Endothelial cell of umbilical vein (primary cell): ENCODE results near the gene TRNP1. TPM values are rescaled to one million over a fixed set of nuclear protein-coding genes. Genes with fewer than 3 reads are reported as not detected.

Source experiments
- BruUV-seq: library from RNA; stranded (reverse); fragments of 400-500 nt; replicated peaks from 2 replicates; lab custom pipeline; 2021; lab: Mats Ljungman, UMichigan
- CTCF ChIA-PET: fragments of 300-600, 350-600 bp; sonication (Branson Sonifier 250); formaldehyde crosslinking; loops from one replicate; lab custom pipeline; 2021; ENCODE audit warnings: antibody characterized with exemption, inconsistent platforms; lab: Charles Lee
- POLR2A ChIA-PET: fragments of 300-600, 350-600 bp; sonication (Branson Sonifier 250); formaldehyde crosslinking; loops from one replicate; lab custom pipeline; 2021; ENCODE audit warnings: antibody characterized with exemption, inconsistent platforms; lab: Charles Lee
- DNase-seq: peaks from one replicate; pipeline ENCODE4 v3.0.0-alpha.2; 2011; ENCODE audit warnings: low read depth, low spot score
- FAIRE-seq: peaks from 2 replicates; lab custom pipeline; 2011; peaks lifted over from hg19 to GRCh38; lab: Jason Lieb, UNC
- H2AFZ ChIP-seq: 2 replicates; pipeline ENCODE4 v1.6.0; 2012; ENCODE audit warnings: low read depth, low read length, control low read depth, inconsistent platforms
- H3K27ac ChIP-seq: 2 replicates; pipeline ENCODE4 v1.5.1; 2011; ENCODE audit warnings: low read depth, mild to moderate bottlenecking, control low read depth, low read length, moderate library complexity; ENCODE audit not compliant: insufficient read depth
- H3K27me3 ChIP-seq, 2 experiments: 2 replicates each; pipeline versions ENCODE4 v1.6.0 to v1.6.1; 2011; ENCODE audit warnings: low read length in 2 of 2, mixed read lengths in 1 of 2; ENCODE audit not compliant: control insufficient read depth in 2 of 2, insufficient read depth in 2 of 2
- H3K36me3 ChIP-seq, 2 experiments: 2 replicates in 1 of 2; 3 replicates in 1 of 2; pipeline ENCODE4 v1.5.1; 2011; ENCODE audit warnings: low read length in 2 of 2, mild to moderate bottlenecking in 1 of 2, moderate library complexity in 1 of 2; ENCODE audit not compliant: control insufficient read depth in 2 of 2, insufficient read depth in 2 of 2; ENCODE audit errors: extremely low read depth in 1 of 2
- H3K4me1 ChIP-seq: 3 replicates; pipeline ENCODE4 v1.5.1; 2011; ENCODE audit warnings: mild to moderate bottlenecking, low read length; ENCODE audit not compliant: control insufficient read depth, insufficient read depth; ENCODE audit errors: extremely low read depth
- H3K4me2 ChIP-seq: 2 replicates; pipeline ENCODE4 v1.6.1; 2011; ENCODE audit warnings: low read length, control low read depth, mixed read lengths; ENCODE audit not compliant: insufficient read depth
- H3K4me3 ChIP-seq, 3 experiments: fragments of 200-600 bp in 1 of 3; sonication (generic), shearing (Covaris generic) in 1 of 3; replicated peaks in 1 of 3; 2 replicates each; pipeline ENCODE4 v1.5.1; 2011 to 2016; ENCODE audit warnings: control low read depth in 3 of 3, low read length in 3 of 3, mild to moderate bottlenecking in 2 of 3, inconsistent platforms in 1 of 3, low read depth in 1 of 3, moderate library complexity in 1 of 3; ENCODE audit not compliant: insufficient read depth in 1 of 3
- H3K79me2 ChIP-seq: 2 replicates; pipeline ENCODE4 v1.6.0; 2012; ENCODE audit warnings: low read length, inconsistent platforms; ENCODE audit not compliant: control insufficient read depth, insufficient read depth
- H3K9ac ChIP-seq: replicated peaks from 2 replicates; pipeline ENCODE3; 2011; ENCODE audit warnings: low read length, control low read depth; ENCODE audit not compliant: insufficient read depth; ENCODE audit errors: extremely low read depth
- H3K9me1 ChIP-seq: replicated peaks from 3 replicates; pipeline ENCODE4 v1.6.0; 2011; ENCODE audit warnings: mild to moderate bottlenecking, low read length; ENCODE audit not compliant: control insufficient read depth, insufficient read depth; ENCODE audit errors: extremely low read depth
- H3K9me3 ChIP-seq: replicated peaks from 2 replicates; pipeline ENCODE4 v1.5.1; 2012; ENCODE audit warnings: low read length, inconsistent platforms; ENCODE audit not compliant: control insufficient read depth, insufficient read depth
- H4K20me1 ChIP-seq: replicated peaks from 2 replicates; pipeline ENCODE3; 2011; ENCODE audit warnings: mild to moderate bottlenecking, low read length; ENCODE audit not compliant: control insufficient read depth, insufficient read depth; ENCODE audit errors: extremely low read depth
- EZH2 ChIP-seq: IDR thresholded peaks from 2 replicates; pipeline ENCODE4 v1.6.1; 2012; ENCODE audit warnings: borderline replicate concordance, low read depth, mild to moderate bottlenecking, moderate library complexity, low read length, inconsistent platforms; ENCODE audit not compliant: severe bottlenecking
- GATA2 ChIP-seq: IDR thresholded peaks from 2 replicates; pipeline ENCODE4 v1.7.0; 2011; ENCODE audit warnings: low read depth, mild to moderate bottlenecking, moderate library complexity, mixed read lengths, low read length; ENCODE audit not compliant: insufficient read length, insufficient read depth
- POLR2A ChIP-seq: IDR thresholded peaks from 2 replicates; pipeline ENCODE4 v1.6.1; 2012; ENCODE audit warnings: low read depth, mild to moderate bottlenecking, control low read depth, low read length
- POLR2AphosphoS5 ChIP-seq: IDR thresholded peaks from 2 replicates; pipeline ENCODE4 v1.6.1; 2012; ENCODE audit warnings: low read depth, mild to moderate bottlenecking, control low read depth, low read length, moderate library complexity; ENCODE audit not compliant: insufficient read depth
- dilution Hi-C: fragments of 300-500 bp; cut with MboI; formaldehyde crosslinking; loops from one replicate; pipeline ENCODE4 v1.15.0; 2019; ENCODE audit warnings: low sequenced_read_pairs; ENCODE audit not compliant: extremely low pct_ligation_motif_present
- intact Hi-C: fragments of 100-400 bp; cut with micrococcal nuclease; formaldehyde crosslinking; loops from one replicate; pipeline ENCODE4 v1.10.0; 2022
- polyA plus RNA-seq, 4 experiments: library from polyadenylated mRNA; depleted of rRNA in 3 of 4; stranded (reverse) in 3 of 4; unstranded in 1 of 4; fragments of >200 nt; gene quantifications; 2 replicates each; pipeline versions ENCODE4 v1.2.1 to v1.2.3, GENCODE V29; 2011 to 2012; ENCODE audit warnings: missing spikeins in 1 of 4
- total RNA-seq: library from RNA; stranded (reverse); gene quantifications from 2 replicates; pipeline ENCODE4 v1.2.3, GENCODE V29; 2021

The TRNP1 gene
- total and polyA plus RNA-seq, 2 donors (not counting 3 experiments of a cell fraction or from before 2014, with no cell fraction given), result 5.9 to 20.5 TPM

DNA sequence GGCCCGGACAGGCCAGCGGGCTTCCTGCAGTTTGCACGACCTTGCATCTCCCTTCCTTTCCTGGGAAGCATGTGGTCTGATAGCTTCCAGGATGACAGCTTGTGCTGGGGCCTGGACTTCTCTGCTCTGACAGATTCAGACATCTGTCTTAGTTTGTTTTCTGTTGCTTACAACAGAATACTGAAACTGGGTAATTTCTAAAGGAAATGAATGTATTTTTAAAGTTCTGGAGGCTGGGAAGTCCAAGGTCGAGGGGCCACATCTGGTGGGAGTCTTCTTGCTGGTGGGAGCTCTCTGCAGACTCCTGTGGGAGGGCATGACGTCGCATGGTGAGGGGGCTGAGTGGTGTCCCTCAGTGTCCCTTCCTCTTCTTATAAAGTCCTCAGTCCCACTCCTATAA, 54.4 kb downstream of the TRNP1 start:
- Histone ChIP-seq H2AFZ (no peak overlapping the region), H3K9me1 (no peaks in the 10 kb centered on the region), H3K27ac (no peak overlapping the region), H3K4me2 (no peak overlapping the region), H3K4me3 (no peak overlapping the region), H3K27me3 (no peaks in the 10 kb centered on the region), H3K4me1 (peaks cover 5% of the 10 kb centered on the region), H4K20me1 (no peaks in the 10 kb centered on the region), H3K36me3 (no peaks in the 10 kb centered on the region), H3K79me2 (no peaks in the 10 kb centered on the region), H3K9me3 (no peaks in the 10 kb centered on the region), H3K9ac (no peak overlapping the region)
- BruUV-seq, result no TSS peak
- ChIA-PET POLR2A (no interaction called here), CTCF (interaction anchor here (1.1 to 7.1 kb wide), 3 partner anchors 15 to 50 kb away, joined by 3 to 582 read pairs (median 4); no protein-coding TSS in a partner anchor)
- dilution Hi-C loops, result loop anchor here (25.0 kb wide), 1 partner anchor 189 kb away; the partner anchor contains the start of gene WDTC1
- DNase-seq (no peak), FAIRE-seq (no peak)
- intact Hi-C loops, result no loop called here
- no peak for TF ChIP-seq EZH2
- no peak for TF ChIP-seq POLR2A

DNA sequence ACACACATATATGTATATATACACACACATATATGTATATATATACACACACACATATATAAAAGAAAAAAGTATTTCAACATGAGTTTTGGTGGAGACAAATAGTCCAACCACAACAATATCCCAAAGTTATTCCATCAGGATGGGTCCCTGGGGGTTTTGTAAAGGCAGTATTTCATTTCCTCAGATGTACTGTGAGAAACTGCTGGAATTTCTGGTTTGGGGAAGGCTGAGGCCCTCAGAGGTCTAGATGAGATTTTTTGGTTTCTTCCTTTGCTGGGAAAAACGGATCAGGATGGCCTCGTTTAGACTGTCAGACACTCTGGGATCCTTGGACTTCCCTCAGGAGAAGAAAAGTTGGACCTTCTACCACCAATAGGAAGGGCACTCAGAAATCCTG, 55.6 kb downstream of the TRNP1 start:
- no peak overlapping the region for H3K4me3 ChIP-seq
- CTCF ChIA-PET, result interaction anchor here (1.2 to 7.1 kb wide), 2 partner anchors 47 to 51 kb away, joined by 3 to 582 read pairs; no protein-coding TSS in a partner anchor
- FAIRE-seq (no peak), DNase-seq (no peak)
- H3K9ac ChIP-seq, result no peak overlapping the region
- no peak overlapping the region for H3K4me2 ChIP-seq
- TF ChIP-seq POLR2A (no peak), GATA2 (no peak), POLR2AphosphoS5 (no peak)
- H4K20me1 ChIP-seq, result no peaks in the 10 kb centered on the region
- POLR2A ChIA-PET, result no interaction called here
- H3K4me1 ChIP-seq, result peaks cover 5% of the 10 kb centered on the region
- intact Hi-C loops (no loop called here), dilution Hi-C loops (loop anchor here (25.0 kb wide), 1 partner anchor 188 kb away; the partner anchor contains the start of gene WDTC1)
- H3K9me3 ChIP-seq, result no peaks in the 10 kb centered on the region
- H2AFZ ChIP-seq, result no peak overlapping the region
- no peaks in the 10 kb centered on the region for H3K36me3 ChIP-seq
- no peaks in the 10 kb centered on the region for H3K27me3 ChIP-seq
- no peak overlapping the region for H3K27ac ChIP-seq
- no peaks in the 10 kb centered on the region for H3K79me2 ChIP-seq
- no peaks in the 10 kb centered on the region for H3K9me1 ChIP-seq
- BruUV-seq, result no TSS peak
